ENCODE measurements around the gene CDH20. TPM values are rescaled to one million over a fixed set of nuclear protein-coding genes. Genes with fewer than 3 reads are reported as not detected.

The CDH20 gene
- total and polyA plus RNA-seq, 2 of the 13 experiments (the other 11 are each of a cell fraction or from before 2014, with no cell fraction given) = not detected

GRCh38 chr18:61426492-61427053, 93.3 kb downstream of the CDH20 start:
- intact Hi-C loops (cut with micrococcal nuclease; ENCODE audit: unreplicated experiment) = no loop called here
- ATAC-seq (no peak), DNase-seq (ENCODE audit: low spot score) (no peak), FAIRE-seq (no peak)
- H3K27me3 ChIP-seq (ENCODE audit: control insufficient read depth in 1 of 2, insufficient read depth in 2 of 2, low read length in 2 of 2) = no peaks in the 10 kb centered on the region
- 0% methylated on average over 6 of the region's 6 CpGs for WGBS (ENCODE audit: low lambda C conversion rate)
- POLR2A ChIA-PET = no interaction called here
- no peaks in the 10 kb centered on the region for H3K36me3 ChIP-seq (replicated peaks in 1 of 2; ENCODE audit: control insufficient read depth in 1 of 2, insufficient read depth in 2 of 2, low read length in 2 of 2)
- BruUV-seq (replicated peaks) = no TSS peak
- H3K9me3 ChIP-seq (ENCODE audit: low read length) = no peaks in the 10 kb centered on the region
- H2AFZ ChIP-seq (ENCODE audit: low read length) = no peak overlapping the region
- H3K4me2 ChIP-seq (ENCODE audit: low read depth, low read length) = no peak overlapping the region
- H4K20me1 ChIP-seq (ENCODE audit: insufficient read depth, low read length) = no peaks in the 10 kb centered on the region
- TF ChIP-seq ZNF232 (CRISPR knock-in tag; IDR thresholded peaks at IDR 0.05; ENCODE audit: borderline replicate concordance) = no peak
- no peak for TF ChIP-seq ARHGAP35 (CRISPR knock-in tag; IDR thresholded peaks at IDR 0.05; ENCODE audit: borderline replicate concordance)
- TF ChIP-seq NCOR1 (IDR thresholded peaks at IDR 0.05; ENCODE audit: borderline replicate concordance, low read length) = no peak
- H3K79me2 ChIP-seq (ENCODE audit: insufficient read depth, low read length) = no peaks in the 10 kb centered on the region
- in situ Hi-C loops (cut with HindIII; ENCODE audit: extremely low pct_ligation_motif_present, low pct_unique_long_range_greater_than_20kb) = no loop called here
- no peaks in the 10 kb centered on the region for H3K4me1 ChIP-seq (ENCODE audit: insufficient read depth, low read length)
- H3K4me3 ChIP-seq (replicated peaks in 1 of 3; ENCODE audit: insufficient read depth in 1 of 3, low read depth in 2 of 3, low read length in 3 of 3) = no peak overlapping the region
- H3K9ac ChIP-seq (ENCODE audit: insufficient read depth, low read depth, low read length) = no peak overlapping the region
- no peak overlapping the region for H3K27ac ChIP-seq (ENCODE audit: extremely low read length, insufficient read depth, low read length)
- CTCF ChIA-PET (ENCODE audit: low intra/inter-chr PET ratio, low total read pairs) = no interaction called here

- FAIRE-seq = no peak
Measured at GRCh38 chr18:61428266-61428665, 95.0 kb downstream of the CDH20 start.

More at GRCh38 chr18:61428266-61428665, 95.0 kb downstream of the CDH20 start:
- DNase-seq (ENCODE audit: low spot score) = no peak
- intact Hi-C loops (cut with micrococcal nuclease; ENCODE audit: unreplicated experiment) (no loop called here), in situ Hi-C loops (cut with HindIII; ENCODE audit: extremely low pct_ligation_motif_present, low pct_unique_long_range_greater_than_20kb) (no loop called here)
- Histone ChIP-seq H3K9ac (ENCODE audit: insufficient read depth, low read depth, low read length) (no peak overlapping the region), H4K20me1 (ENCODE audit: insufficient read depth, low read length) (no peaks in the 10 kb centered on the region), H2AFZ (ENCODE audit: low read length) (no peak overlapping the region), H3K27ac (ENCODE audit: extremely low read length, insufficient read depth, low read length) (no peak overlapping the region), H3K27me3 (ENCODE audit: control insufficient read depth in 1 of 2, insufficient read depth in 2 of 2, low read length in 2 of 2) (no peaks in the 10 kb centered on the region), H3K36me3 (replicated peaks in 1 of 2; ENCODE audit: control insufficient read depth in 1 of 2, insufficient read depth in 2 of 2, low read length in 2 of 2) (no peaks in the 10 kb centered on the region), H3K4me1 (ENCODE audit: insufficient read depth, low read length) (no peaks in the 10 kb centered on the region), H3K4me2 (ENCODE audit: low read depth, low read length) (no peak overlapping the region), H3K79me2 (ENCODE audit: insufficient read depth, low read length) (no peaks in the 10 kb centered on the region), H3K4me3 (replicated peaks in 1 of 3; ENCODE audit: insufficient read depth in 1 of 3, low read depth in 2 of 3, low read length in 3 of 3) (no peak overlapping the region), H3K9me3 (ENCODE audit: low read length) (no peaks in the 10 kb centered on the region)
- WGBS (ENCODE audit: low lambda C conversion rate) = 0% methylated on average over 4 of the region's 4 CpGs
- ChIA-PET CTCF (ENCODE audit: low intra/inter-chr PET ratio, low total read pairs) (no interaction called here), POLR2A (no interaction called here)
- TF ChIP-seq KLF6 (CRISPR knock-in tag; IDR thresholded peaks at IDR 0.05) (no peak), ZNF556 (CRISPR knock-in tag; IDR thresholded peaks at IDR 0.05; ENCODE audit: borderline replicate concordance) (no peak), CREB1 (IDR thresholded peaks at IDR 0.05) (no peak), CREB1 (CRISPR knock-in tag; IDR thresholded peaks at IDR 0.05) (no peak), ZNF326 (CRISPR knock-in tag; IDR thresholded peaks at IDR 0.05; ENCODE audit: borderline replicate concordance) (no peak)
- BruUV-seq (replicated peaks) = no TSS peak
- no peak for ATAC-seq
